ENCODE results near the gene CACNA1B.

Gene CACNA1B

GRCh38 chr9:138006576-138007233 lies 129.1 kb downstream of the CACNA1B start:
- TF ChIP-seq CTCF (conservative IDR thresholded peaks at IDR 0.05; ENCODE audit: low read depth, low read length) = no peak
- DNase-seq (ENCODE audit: low read depth) = no peak
- no peak overlapping the region for H3K4me3 ChIP-seq (ENCODE audit: low read depth, low read length)

DNA sequence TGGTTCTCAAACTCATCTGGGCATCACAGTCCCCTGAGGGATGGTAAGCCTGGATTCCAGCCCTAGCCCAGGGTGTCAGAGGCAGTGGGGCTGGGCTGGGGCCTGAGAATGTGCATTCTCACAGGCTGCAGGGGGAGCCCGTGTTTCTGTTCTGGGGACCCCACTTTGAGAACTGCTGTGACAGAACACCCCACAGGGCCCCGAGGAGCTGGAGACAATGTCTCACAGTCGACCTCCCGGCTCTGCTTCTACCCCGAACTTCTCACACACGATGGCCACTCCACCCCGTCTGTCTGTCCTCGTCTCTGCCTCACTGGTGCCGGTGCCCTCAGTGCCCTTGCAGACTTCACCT lies 130.0 kb downstream of the CACNA1B start:
- no peak overlapping the region for H3K4me3 ChIP-seq (ENCODE audit: low read depth, low read length)
- TF ChIP-seq CTCF (conservative IDR thresholded peaks at IDR 0.05; ENCODE audit: low read depth, low read length) = no peak
- DNase-seq (ENCODE audit: low read depth) = no peak

DNA sequence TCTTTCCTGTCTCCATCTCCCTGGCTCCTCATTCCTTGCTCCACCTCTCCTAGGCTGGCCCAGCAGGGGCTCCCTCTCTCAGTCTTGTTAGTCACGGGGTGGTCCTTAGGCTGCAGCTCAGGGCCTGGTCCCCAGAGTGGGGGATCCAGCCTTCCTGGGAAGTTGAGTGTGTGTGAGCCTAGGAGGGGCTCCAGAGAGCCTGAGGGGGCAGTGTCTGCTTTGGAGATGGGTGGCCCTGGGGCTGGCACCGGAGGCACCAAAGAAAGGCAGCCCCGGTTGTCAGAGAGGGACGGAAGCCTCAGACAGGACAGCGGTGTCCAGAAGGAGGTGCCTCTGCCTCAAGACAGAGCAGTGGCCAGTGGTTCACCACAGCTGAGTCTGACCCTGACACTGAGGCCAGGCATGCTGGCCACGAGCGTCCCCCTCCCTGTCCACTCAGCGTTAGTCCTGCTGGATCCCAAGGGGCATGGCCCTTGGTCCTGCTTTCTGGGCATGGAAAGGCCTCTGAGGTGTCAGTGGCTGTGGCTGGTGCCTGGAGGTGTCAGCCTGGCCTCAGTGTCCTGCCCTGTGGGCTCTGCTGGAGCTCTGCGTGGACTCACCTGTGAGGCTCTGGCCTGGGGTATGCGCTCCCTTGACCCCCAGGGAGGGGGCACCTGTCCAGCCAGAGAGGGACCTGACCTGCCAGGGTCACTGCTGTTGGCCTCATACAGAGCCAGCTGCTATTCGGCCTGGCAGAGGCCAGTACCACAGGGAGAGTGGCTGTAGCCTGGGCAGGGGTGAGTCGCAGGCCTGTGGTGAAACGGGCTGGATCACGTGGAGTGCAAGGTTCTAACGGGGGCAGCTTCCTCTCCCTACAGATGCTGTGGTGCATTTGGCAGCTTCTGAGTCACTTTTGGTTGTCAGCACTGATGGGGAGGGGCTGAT lies 130.6 kb downstream of the CACNA1B start:
- no peak overlapping the region for H3K4me3 ChIP-seq (ENCODE audit: low read depth, low read length)
- TF ChIP-seq CTCF (conservative IDR thresholded peaks at IDR 0.05; ENCODE audit: low read depth, low read length) = no peak
- no peak for DNase-seq (ENCODE audit: low read depth)

GRCh38 chr9:138009016-138009802 lies 131.6 kb downstream of the CACNA1B start:
- H3K4me3 ChIP-seq (ENCODE audit: low read depth, low read length) = no peak overlapping the region
- no peak for TF ChIP-seq CTCF (conservative IDR thresholded peaks at IDR 0.05; ENCODE audit: low read depth, low read length)
- no peak for DNase-seq (ENCODE audit: low read depth)

DNA sequence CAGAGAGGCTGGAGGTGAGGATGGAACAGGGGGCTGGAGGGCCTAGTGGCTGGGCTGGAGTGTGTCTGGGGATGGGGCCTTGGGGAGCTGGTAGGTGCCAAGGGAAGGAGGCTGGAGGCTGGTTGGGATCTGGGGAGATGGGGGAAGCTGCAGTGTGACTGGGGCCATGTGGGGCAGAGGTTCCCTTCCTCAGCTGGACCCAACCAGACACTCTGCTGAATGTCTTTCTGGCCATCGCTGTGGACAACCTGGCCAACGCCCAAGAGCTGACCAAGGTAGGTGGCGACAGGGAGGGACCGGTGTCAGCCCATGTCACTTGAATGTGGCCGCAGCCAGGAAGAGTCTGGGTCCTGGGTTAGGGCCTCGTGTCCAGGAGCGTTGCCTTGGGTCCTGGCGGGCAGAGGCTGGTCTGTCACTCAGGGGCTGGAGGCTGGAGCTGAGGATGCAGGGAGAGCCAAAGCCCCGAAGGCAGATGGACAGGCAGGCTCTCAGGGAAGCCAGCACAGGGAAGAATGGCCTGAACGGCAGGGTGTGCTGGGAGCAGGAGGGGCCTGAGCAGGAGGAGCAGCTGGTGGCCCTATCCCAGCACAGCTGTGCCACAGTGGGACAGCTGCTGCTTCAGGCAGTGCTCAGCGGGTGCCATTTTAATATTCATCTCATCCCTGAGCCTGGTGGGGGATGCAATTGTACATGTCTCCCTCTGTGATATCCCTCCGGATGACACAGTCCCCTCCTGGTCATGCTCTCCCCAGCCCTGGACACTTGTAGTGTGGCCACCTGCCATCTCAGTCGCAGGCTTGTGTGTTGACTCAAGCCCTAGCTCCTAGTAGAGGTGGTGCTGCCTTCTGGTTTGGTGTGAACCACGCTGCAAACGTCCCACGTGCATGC lies 132.5 kb downstream of the CACNA1B start:
- no peak for DNase-seq (ENCODE audit: low read depth)
- TF ChIP-seq CTCF (conservative IDR thresholded peaks at IDR 0.05; ENCODE audit: low read depth, low read length) = no peak

DNA sequence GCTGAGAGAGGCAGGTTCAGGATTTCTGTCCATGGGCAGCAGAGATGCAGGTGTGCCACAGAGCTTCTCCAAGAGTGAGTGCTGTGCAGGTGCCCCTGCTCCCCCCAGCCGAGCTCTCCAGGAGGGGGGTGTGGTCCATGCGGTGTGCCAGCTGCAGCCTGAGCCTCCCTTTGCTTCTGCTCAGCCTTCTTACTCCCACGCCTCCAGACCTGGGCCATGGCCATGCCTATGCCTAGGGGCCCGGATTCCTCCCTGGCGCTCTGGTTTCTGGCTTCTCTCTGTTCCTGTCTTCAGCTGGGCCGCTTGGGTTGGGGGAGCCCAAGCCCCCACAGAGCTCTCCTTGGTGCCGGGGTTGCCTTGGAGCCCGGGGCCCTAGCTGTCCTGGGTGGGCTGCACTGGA lies 133.3 kb downstream of the CACNA1B start:
- no peak overlapping the region for H3K4me3 ChIP-seq (ENCODE audit: low read depth, low read length)
- no peak for DNase-seq (ENCODE audit: low read depth)
- TF ChIP-seq CTCF (conservative IDR thresholded peaks at IDR 0.05; ENCODE audit: low read depth, low read length) = no peak

More for the DNA sequence above, 132.5 kb downstream of the CACNA1B start:
- H3K4me3 ChIP-seq (ENCODE audit: low read depth, low read length) = no peak overlapping the region
